Measurements from ENCODE around the gene OR10H2. TPM values are rescaled to one million over a fixed set of nuclear protein-coding genes. Genes with fewer than 3 reads are reported as not detected.

The OR10H2 gene
- polyA plus RNA-seq, 1 donor from 2014 or later: not detected

DNA sequence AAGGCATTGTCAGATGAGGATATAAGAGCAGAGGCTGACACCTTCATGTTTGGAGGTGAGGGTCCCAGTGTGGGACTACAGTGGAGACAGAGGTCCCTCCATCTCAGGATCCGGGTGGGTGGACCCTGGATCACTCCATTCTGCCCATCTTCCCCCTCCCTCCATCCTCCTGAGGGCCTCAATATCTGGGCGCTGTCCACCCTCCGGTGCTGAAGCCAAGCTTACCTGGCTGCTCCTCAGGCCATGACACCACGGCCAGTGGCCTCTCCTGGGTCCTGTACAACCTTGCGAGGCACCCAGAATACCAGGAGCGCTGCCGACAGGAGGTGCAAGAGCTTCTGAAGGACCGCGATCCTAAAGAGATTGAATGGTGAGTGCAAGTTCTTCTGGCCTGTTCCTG, 43.0 kb upstream of the OR10H2 start:
- Histone ChIP-seq H3K4me3 (ENCODE audit: low read length) (no peak overlapping the region), H3K9me3 (ENCODE audit: low read length) (peaks cover under 1% of the 10 kb centered on the region), H3K36me3 (ENCODE audit: insufficient read depth, low read length) (no peaks in the 10 kb centered on the region), H3K9ac (ENCODE audit: low read length) (no peak overlapping the region), H3K27me3 (ENCODE audit: insufficient read depth, low read depth, low read length) (no peaks in the 10 kb centered on the region), H2AFZ (ENCODE audit: low read depth, low read length) (no peak overlapping the region), H3F3A (ENCODE audit: insufficient read depth, low read length, poor library complexity, severe bottlenecking) (no peaks in the 10 kb centered on the region), H3K79me2 (replicated peaks; ENCODE audit: insufficient read depth, low read length) (no peaks in the 10 kb centered on the region), H4K20me1 (ENCODE audit: insufficient read depth) (no peaks in the 10 kb centered on the region), H3K27ac (ENCODE audit: low read length) (no peak overlapping the region), H3K4me2 (ENCODE audit: low read length) (no peak overlapping the region), H3K9me2 (ENCODE audit: insufficient read depth, low read length) (no peaks in the 10 kb centered on the region)
- TF ChIP-seq EP300 (conservative IDR thresholded peaks at IDR 0.05; ENCODE audit: poor library complexity, severe bottlenecking) (no peak), EZH2 (IDR thresholded peaks at IDR 0.05; ENCODE audit: borderline replicate concordance, insufficient read depth, low read length, poor library complexity, severe bottlenecking) (no peak), RAD21 (conservative IDR thresholded peaks at IDR 0.05) (no peak), MXI1 (conservative IDR thresholded peaks at IDR 0.05; ENCODE audit: poor library complexity, severe bottlenecking) (no peak), POLR2AphosphoS5 (IDR thresholded peaks at IDR 0.05) (no peak), SMC3 (conservative IDR thresholded peaks at IDR 0.05; ENCODE audit: poor library complexity) (no peak), TAF1 (IDR thresholded peaks at IDR 0.05; ENCODE audit: low read depth) (no peak)
- TF ChIP-seq, protein P1, sequence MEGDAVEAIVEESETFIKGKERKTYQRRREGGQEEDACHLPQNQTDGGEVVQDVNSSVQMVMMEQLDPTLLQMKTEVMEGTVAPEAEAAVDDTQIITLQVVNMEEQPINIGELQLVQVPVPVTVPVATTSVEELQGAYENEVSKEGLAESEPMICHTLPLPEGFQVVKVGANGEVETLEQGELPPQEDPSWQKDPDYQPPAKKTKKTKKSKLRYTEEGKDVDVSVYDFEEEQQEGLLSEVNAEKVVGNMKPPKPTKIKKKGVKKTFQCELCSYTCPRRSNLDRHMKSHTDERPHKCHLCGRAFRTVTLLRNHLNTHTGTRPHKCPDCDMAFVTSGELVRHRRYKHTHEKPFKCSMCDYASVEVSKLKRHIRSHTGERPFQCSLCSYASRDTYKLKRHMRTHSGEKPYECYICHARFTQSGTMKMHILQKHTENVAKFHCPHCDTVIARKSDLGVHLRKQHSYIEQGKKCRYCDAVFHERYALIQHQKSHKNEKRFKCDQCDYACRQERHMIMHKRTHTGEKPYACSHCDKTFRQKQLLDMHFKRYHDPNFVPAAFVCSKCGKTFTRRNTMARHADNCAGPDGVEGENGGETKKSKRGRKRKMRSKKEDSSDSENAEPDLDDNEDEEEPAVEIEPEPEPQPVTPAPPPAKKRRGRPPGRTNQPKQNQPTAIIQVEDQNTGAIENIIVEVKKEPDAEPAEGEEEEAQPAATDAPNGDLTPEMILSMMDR (IDR thresholded peaks at IDR 0.05; ENCODE audit: poor library complexity, severe bottlenecking): no peak
- TF ChIP-seq, protein P2, sequence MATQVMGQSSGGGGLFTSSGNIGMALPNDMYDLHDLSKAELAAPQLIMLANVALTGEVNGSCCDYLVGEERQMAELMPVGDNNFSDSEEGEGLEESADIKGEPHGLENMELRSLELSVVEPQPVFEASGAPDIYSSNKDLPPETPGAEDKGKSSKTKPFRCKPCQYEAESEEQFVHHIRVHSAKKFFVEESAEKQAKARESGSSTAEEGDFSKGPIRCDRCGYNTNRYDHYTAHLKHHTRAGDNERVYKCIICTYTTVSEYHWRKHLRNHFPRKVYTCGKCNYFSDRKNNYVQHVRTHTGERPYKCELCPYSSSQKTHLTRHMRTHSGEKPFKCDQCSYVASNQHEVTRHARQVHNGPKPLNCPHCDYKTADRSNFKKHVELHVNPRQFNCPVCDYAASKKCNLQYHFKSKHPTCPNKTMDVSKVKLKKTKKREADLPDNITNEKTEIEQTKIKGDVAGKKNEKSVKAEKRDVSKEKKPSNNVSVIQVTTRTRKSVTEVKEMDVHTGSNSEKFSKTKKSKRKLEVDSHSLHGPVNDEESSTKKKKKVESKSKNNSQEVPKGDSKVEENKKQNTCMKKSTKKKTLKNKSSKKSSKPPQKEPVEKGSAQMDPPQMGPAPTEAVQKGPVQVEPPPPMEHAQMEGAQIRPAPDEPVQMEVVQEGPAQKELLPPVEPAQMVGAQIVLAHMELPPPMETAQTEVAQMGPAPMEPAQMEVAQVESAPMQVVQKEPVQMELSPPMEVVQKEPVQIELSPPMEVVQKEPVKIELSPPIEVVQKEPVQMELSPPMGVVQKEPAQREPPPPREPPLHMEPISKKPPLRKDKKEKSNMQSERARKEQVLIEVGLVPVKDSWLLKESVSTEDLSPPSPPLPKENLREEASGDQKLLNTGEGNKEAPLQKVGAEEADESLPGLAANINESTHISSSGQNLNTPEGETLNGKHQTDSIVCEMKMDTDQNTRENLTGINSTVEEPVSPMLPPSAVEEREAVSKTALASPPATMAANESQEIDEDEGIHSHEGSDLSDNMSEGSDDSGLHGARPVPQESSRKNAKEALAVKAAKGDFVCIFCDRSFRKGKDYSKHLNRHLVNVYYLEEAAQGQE (IDR thresholded peaks at IDR 0.05; ENCODE audit: borderline replicate concordance): no peak

DNA sequence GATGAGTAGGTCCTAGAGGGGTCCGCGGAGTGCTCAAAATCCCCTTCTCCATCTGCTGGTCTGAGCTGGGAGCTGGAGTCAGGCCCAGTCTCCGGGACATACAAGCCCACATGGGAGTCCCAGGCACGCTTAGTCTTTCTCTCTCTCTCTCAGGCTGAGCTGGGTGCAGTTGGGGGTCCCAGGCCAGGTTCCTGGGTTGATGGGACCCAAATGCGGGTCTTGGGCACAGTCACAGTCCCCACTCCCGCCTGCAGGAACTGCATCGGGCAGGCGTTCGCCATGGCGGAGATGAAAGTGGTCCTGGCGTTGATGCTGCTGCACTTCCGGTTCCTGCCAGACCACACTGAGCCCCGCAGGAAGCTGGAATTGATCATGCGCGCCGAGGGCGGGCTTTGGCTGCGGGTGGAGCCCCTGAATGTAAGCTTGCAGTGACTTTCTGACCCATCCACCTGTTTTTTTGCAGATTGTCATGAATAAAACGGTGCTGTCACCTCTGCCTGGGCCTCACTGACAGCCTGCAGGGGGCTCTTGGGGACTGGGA, 31.1 kb upstream of the OR10H2 start:
- Histone ChIP-seq H3K9me2 (ENCODE audit: insufficient read depth, low read length) (no peaks in the 10 kb centered on the region), H2AFZ (ENCODE audit: low read depth, low read length) (no peak overlapping the region)

More for the DNA sequence above, 31.1 kb upstream of the OR10H2 start:
- Histone ChIP-seq H3K36me3 (ENCODE audit: insufficient read depth, low read length) (no peaks in the 10 kb centered on the region), H3K4me2 (ENCODE audit: low read length) (no peak overlapping the region), H3K9me3 (ENCODE audit: low read length) (peaks cover 6% of the 10 kb centered on the region), H3K27me3 (ENCODE audit: insufficient read depth, low read depth, low read length) (no peaks in the 10 kb centered on the region), H3K9ac (ENCODE audit: low read length) (no peak overlapping the region), H3K79me2 (replicated peaks; ENCODE audit: insufficient read depth, low read length) (no peaks in the 10 kb centered on the region), H3K27ac (ENCODE audit: low read length) (no peak overlapping the region), H3F3A (ENCODE audit: insufficient read depth, low read length, poor library complexity, severe bottlenecking) (no peaks in the 10 kb centered on the region), H4K20me1 (ENCODE audit: insufficient read depth) (no peaks in the 10 kb centered on the region), H3K4me3 (ENCODE audit: low read length) (no peak overlapping the region)
- TF ChIP-seq TAF1 (IDR thresholded peaks at IDR 0.05; ENCODE audit: low read depth) (no peak), SMC3 (conservative IDR thresholded peaks at IDR 0.05; ENCODE audit: poor library complexity) (no peak), EZH2 (IDR thresholded peaks at IDR 0.05; ENCODE audit: borderline replicate concordance, insufficient read depth, low read length, poor library complexity, severe bottlenecking) (no peak), RAD21 (conservative IDR thresholded peaks at IDR 0.05) (no peak), MXI1 (conservative IDR thresholded peaks at IDR 0.05; ENCODE audit: poor library complexity, severe bottlenecking) (no peak), EP300 (conservative IDR thresholded peaks at IDR 0.05; ENCODE audit: poor library complexity, severe bottlenecking) (no peak), POLR2AphosphoS5 (IDR thresholded peaks at IDR 0.05) (no peak)
- TF ChIP-seq, protein P1 (IDR thresholded peaks at IDR 0.05; ENCODE audit: poor library complexity, severe bottlenecking): no peak
- TF ChIP-seq, protein P2 (IDR thresholded peaks at IDR 0.05; ENCODE audit: borderline replicate concordance): no peak

Measured in neural cell (in vitro differentiated cells).